Stimulated activated CD8-positive, alpha-beta memory T cell treated with anti-CD3 and anti-CD28 coated beads, Interleukin-15, amount 100 ng/mL, for 1 hour (primary cell): ENCODE results near the gene TAGAP.
"Not testable (repeated sequence)": the region's sequence is repeated elsewhere in the genome, so short reads cannot be mapped to it uniquely, and the experiment has no call there.

Source experiments
- DNase-seq: peaks from one replicate; pipeline ENCODE4 v3.0.0-alpha.2; 2020; ENCODE audit warnings: low read depth

Gene TAGAP

GRCh38 chr6:159043947-159044346 is 844 bp downstream of the TAGAP start:
- DNase-seq: no peak

- no peak for DNase-seq
Observed at GRCh38 chr6:159043251-159043650, 1.5 kb downstream of the TAGAP start.

- DNase-seq: no peak
Observed at GRCh38 chr6:159042826-159043181, 2.0 kb downstream of the TAGAP start.

- peak; percentile 57 for DNase-seq
Observed at GRCh38 chr6:159042003-159042825, 2.6 kb downstream of the TAGAP start.

GRCh38 chr6:159041181-159041580 is 3.6 kb downstream of the TAGAP start:
- no peak for DNase-seq

- no peak for DNase-seq
Observed at GRCh38 chr6:159039885-159040258, 4.9 kb downstream of the TAGAP start.

- DNase-seq: no peak
Observed at GRCh38 chr6:159038914-159039884, 5.6 kb downstream of the TAGAP start.

GRCh38 chr6:159038318-159038717 is 6.5 kb downstream of the TAGAP start:
- not testable (repeated sequence) for DNase-seq

- no peak for DNase-seq
Observed at GRCh38 chr6:159037756-159038290, 7.0 kb downstream of the TAGAP start.

- no peak for DNase-seq
Observed at GRCh38 chr6:159036673-159037072, 8.1 kb downstream of the TAGAP start.

- DNase-seq: no peak
Observed at GRCh38 chr6:159035891-159036290, 8.9 kb downstream of the TAGAP start.

GRCh38 chr6:159033160-159034049 is 11.4 kb downstream of the TAGAP start:
- DNase-seq: no peak

- no peak for DNase-seq
Observed at GRCh38 chr6:159031846-159032245, 12.9 kb downstream of the TAGAP start.

- no peak for DNase-seq
Observed at GRCh38 chr6:159030168-159030567, 14.6 kb downstream of the TAGAP start.

GRCh38 chr6:159025224-159025623 is 19.6 kb downstream of the TAGAP start:
- not testable (repeated sequence) for DNase-seq

- DNase-seq: no peak
Observed at GRCh38 chr6:159023893-159024292, 20.9 kb downstream of the TAGAP start.

GRCh38 chr6:159020011-159020410 is 24.8 kb downstream of the TAGAP start:
- no peak for DNase-seq

GRCh38 chr6:159017757-159018559 is 26.8 kb downstream of the TAGAP start:
- no peak for DNase-seq

GRCh38 chr6:159014406-159014805 is 30.4 kb downstream of the TAGAP start:
- DNase-seq: no peak

GRCh38 chr6:159013229-159013628 is 31.6 kb downstream of the TAGAP start:
- no peak for DNase-seq

GRCh38 chr6:159012201-159012600 is 32.6 kb downstream of the TAGAP start:
- DNase-seq: no peak
